DLD1 (cell line): ENCODE measurements around the gene CDH13.

Experiments
- in situ Hi-C: cut with HindIII; loops from 2 replicates; pipeline ENCODE4 v1.10.0; 2017; ENCODE audit warnings: low sequenced_read_pairs

CDH13 gene

DNA sequence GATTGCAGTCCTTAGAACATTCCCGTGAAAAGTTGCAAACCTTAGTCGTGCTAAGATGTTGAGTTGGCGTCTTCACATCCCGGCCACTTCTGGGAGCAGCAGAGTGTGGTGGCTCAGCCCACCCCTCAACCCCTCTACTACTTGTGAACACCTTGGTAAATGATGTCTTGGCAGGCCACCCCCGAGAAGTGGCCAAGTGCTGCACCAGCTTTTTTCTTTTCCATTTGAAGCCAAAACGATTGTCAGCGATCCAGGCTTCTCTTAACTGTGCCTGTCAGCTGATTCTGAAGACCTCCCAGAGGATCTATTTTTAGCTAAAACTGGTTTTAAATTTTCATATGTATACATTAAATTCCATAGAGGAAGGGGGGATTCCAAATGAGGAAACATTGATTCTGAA is 247.5 kb downstream of the CDH13 start:
- in situ Hi-C loops: no loop called here

DNA sequence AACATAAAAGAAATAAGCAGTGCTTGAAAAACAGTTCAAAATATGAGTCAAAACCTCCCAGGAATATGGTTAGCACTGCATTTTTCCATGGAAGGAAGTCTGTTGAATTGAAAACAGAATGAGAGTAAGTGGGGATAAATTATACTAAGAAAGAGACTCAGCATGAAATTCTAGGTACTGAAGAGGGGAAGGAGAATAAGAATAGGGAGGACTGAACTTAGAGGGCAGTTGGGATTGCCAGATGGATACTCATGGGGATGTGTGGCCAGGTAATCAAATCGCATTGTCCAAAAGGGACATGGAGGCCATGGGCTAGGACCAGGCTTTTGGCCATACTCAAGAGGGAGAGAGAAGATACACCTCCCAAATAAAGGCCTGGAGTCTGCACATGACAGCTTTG is 247.9 kb downstream of the CDH13 start:
- in situ Hi-C loops: no loop called here

DNA sequence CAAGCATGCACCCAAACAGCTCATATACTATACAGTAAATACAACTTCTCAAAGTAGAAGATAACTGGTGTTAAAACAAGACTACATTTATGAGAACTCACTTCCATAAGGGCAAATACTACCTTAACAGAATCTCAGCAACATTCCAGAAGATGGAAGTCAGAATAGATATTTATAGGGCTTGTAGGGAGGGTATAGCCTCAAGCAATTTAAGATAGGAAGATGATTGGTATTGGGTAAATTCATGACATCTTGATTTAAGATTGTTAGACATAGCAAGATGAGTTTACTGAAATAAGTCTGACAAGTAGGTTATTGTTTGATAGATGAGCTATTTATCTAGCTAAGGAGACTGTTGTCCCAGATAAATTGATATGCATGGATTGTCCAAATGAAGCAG is 250.2 kb downstream of the CDH13 start:
- in situ Hi-C loops: no loop called here

DNA sequence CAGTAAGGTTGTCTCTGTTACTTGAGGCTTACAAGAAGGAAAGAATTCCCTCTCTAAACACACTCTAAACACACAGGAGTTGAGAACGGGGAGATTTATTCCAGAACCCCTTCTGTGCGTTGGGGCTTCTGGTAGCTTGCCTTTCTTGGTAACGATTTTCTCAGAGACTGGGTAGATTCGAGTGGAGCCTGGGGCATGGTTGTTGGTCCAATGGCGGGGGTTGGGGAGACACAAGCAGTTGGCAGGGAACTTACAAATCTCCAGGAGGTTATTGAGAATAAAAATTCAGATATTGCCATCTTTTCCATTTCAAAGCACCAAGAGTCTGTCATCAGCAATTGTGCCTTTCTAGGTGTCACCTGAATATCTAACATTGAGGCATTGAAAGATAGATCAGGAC is 251.7 kb downstream of the CDH13 start:
- in situ Hi-C loops: no loop called here

DNA sequence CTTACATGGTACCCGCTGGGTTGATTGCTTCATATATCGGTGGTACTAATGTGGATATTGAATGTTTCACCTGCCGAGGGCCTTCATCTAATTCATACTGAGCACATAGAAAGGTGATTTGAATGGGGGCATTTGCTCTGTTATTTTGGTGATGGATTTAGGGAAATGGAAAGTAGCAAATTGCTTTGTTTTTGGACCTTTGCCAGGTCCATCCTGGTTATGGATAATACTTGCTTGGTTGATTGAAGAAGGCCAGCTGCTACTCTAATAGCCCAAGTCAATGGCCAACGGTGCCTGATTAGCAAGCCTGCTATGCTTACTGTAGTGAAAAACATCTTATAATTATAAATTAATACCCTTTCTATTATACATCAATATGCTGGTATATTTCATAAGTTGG is 253.6 kb downstream of the CDH13 start:
- in situ Hi-C loops: no loop called here

DNA sequence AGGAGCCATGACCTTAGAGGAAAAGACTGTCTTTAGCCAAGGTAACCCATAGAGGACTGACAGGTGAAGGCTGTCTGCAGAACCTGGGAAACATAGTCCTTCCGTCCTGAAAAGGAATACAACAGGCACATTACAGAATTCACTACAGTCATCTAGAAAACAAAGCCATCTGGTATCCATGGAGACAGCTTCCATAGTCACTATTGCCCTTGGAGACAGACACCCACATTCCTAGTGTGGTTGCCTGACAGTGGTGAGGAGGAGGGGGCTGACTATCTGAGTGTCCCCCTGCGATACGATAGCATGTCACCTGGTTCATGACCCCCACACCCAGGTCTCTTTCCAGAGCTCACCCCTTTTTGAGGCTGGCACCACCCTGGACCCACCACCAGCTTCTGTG is 254.7 kb downstream of the CDH13 start:
- in situ Hi-C loops: no loop called here

DNA sequence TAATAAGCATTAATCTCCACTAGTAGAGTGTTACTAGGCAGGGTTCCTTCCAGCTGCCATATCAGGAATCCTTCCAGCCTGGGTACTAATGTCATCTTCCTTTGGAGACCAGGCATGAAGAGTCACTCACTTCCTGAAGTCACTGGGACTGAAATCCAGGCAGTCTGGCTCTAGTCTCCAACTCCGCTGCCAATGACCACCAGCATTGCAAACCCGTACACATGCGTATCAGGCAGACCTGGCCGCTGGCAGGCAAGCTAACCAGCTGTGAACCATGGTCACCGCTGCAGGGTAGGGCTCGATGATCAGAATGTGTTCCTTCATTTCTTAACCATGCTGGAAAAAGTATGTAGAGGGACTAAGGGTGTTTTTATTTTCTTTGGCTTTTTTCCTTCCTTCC is 255.5 kb downstream of the CDH13 start:
- in situ Hi-C loops: no loop called here

DNA sequence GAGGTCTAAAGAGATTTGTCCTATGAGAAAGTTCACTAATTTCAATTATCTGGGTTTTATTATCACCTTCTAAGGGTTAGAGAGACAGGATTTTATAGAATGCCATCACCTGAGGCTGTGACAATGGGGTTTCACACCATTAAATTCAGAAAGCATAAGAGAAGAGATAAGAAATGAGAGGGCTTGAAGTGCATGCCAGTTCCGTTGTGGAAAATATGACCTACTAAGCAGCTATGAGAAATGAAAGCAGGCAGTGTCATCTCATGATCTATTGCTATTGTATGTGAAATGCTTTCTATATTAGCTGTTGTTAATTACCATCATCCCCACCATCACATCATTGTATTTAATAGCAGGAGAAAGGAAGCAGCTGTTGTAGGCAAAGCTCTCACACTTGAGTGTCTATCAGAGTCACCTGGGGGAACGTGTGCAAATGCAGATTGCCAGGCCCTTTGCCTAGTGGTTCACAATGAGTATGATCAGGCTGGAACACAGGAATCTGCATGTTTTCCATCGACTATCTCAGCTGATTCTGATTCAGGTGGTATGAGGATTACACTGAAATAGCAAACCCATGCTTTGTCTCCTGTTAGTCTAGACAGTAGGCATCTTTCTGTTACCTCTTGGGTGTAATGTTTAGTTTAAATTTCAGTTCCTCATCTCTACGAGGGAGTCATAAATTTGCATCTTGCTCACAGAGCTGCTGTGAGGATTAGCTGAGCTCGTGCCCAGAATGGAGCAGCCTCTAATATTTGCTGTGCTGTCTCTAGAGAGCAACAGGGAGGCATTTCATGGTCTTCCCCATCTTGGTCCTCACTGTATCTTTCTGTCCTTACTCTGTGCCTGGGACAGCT is 256.4 kb downstream of the CDH13 start:
- in situ Hi-C loops: no loop called here

DNA sequence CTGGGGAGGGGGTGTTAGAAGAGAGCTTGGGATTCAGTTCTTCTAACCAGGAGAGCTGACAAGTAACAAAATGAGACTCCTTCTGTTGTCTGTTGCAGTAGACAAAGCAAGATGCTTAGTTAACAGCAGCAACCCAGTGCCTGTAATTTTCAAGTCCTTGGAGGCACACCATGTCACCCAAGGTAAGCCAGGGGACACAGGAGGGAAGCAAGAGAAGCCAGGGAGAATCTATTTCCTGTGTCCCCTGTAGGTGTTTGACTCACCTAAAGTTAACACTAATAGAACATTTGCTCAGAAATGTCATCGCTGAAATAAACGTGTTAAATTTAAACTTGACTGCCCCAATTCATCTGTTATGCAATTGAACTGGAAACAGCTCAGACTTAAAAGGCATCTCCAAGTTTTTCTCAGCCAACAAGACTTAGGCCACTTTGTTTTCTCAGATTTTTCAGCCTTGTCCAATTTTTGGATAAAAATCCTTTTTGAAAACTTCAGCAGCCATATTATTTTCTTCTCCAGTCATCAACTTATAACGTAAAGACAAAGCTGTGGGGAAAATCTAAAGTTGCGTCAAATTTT is 257.6 kb downstream of the CDH13 start:
- in situ Hi-C loops: no loop called here

DNA sequence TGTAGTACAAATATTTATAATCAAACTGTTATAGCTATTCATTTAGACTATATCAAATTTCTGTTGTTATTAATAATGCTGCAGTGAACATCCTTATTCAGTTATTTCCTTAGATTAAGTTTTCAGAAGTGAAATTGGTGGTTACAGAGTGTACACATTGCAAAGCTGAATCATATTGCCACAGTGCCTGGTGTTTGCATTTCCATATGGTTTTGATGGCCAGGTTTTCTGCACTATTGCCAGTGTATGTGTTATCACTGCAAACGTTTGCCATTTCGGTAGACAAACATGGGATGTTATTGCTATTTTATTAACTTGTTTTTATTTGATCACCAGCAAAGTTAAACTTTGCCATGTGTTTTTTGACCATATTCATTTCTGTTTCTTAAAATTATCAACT is 259.4 kb downstream of the CDH13 start:
- in situ Hi-C loops: no loop called here

DNA sequence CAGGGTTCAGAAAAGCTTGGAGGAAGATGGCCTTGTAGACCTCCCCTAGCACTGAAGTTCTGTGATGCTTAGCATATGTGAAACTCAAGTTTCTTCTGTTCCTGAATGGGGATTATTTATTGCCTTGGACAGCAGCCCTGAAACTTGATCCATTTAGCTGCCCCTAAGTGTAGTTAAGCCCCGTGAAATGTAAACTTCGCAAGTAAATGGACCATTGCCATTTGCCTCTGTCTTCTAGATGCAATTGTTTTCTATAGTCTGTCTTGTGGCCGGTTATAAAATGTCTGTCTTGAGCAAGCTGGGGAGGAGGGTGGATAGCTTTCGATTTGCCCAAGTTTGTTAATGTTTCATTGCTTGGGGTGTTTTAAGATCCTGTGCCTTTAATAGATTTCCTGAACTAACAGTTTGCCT is 261.8 kb downstream of the CDH13 start:
- in situ Hi-C loops: no loop called here

DNA sequence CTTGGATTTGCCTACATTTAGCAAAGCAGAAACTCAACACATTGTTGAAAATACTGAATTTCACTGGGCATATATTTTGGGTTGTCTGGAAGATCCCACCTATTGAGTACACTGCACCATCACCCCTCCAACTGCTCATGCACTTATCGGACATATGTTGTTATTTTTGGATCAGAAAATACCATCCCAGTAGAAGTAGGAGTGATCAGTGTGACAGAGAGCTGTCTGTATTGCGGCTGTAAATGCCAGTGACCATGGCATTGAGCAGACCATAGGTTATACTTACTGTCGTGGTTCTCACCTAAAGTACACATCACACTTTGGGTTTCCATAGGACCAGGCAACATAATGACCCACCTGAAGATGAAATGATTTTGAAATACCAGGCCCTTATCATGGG is 264.7 kb downstream of the CDH13 start:
- in situ Hi-C loops: no loop called here

DNA sequence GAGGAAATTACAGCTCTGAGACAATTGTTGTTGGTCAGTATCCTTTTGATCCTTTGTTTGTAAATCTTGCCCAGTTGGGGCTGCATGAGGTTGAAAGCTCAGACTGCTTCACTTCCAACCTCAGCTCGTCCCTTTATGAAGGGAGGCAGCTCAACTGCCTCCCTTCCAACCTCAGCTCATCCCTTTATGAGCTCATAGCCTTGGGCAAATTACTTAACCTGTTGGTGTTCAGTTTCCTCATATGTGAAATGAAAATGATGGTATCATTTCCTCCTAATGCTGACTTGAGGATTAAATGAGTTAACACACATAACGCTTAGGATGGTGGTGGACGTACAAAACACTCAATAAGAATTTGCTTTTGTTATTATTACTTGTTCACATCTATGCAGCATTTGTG is 265.1 kb downstream of the CDH13 start:
- in situ Hi-C loops: no loop called here

DNA sequence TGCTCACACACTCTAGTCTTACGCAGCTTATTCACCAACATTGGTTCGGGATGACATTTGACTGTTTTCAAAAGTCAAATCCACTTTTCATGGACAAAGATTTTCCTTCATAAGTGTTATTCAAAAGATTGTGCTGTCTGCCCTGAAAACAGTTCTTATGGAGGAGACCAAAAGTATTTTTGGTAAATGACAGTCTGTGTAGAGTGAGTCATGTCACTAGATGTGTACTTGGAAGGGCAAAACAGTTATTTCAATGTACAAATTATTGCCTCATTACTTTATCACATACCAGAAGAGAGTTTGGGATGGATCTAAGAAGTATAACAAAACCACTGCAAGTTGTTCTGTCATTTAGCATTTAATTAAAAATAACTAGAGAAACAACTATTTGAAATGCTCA is 265.6 kb downstream of the CDH13 start:
- in situ Hi-C loops: no loop called here

DNA sequence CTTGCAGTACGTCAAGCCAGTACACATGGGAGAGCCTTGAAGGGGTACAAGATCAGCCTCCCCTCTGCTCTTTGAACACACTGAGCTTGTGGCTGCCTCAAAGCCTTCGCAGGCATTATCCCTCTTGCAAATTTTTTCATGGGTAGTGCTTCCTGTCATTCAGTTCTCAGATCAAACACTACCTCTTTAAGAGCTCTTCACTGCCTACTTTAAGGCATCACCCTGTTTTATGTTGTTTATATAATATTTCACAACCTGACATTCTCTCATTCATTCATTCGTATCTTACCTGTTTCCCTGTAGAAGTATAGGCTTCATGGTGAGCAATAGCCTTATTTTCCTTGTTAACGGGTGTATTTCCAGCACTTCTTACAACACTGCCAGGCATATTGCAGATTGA is 269.1 kb downstream of the CDH13 start:
- in situ Hi-C loops: no loop called here

DNA sequence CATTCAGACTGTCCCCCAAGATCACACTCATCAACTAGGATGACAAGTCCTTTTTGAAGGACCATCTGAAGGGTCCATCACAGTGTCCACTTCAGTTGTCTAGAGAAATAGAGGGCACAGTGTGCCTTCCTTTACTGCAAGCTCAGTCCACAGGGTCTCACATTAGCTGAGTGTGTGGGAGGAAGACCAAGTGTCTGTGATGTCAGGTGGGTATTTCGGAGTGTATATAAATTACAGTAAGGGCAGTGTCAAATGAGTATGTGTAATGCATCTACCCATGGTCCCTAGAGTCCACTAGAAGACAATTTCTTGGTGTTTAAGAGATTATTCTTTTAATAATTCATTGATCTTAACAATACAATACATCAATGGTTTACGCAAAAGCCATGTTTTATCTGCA is 272.2 kb downstream of the CDH13 start:
- in situ Hi-C loops: no loop called here

DNA sequence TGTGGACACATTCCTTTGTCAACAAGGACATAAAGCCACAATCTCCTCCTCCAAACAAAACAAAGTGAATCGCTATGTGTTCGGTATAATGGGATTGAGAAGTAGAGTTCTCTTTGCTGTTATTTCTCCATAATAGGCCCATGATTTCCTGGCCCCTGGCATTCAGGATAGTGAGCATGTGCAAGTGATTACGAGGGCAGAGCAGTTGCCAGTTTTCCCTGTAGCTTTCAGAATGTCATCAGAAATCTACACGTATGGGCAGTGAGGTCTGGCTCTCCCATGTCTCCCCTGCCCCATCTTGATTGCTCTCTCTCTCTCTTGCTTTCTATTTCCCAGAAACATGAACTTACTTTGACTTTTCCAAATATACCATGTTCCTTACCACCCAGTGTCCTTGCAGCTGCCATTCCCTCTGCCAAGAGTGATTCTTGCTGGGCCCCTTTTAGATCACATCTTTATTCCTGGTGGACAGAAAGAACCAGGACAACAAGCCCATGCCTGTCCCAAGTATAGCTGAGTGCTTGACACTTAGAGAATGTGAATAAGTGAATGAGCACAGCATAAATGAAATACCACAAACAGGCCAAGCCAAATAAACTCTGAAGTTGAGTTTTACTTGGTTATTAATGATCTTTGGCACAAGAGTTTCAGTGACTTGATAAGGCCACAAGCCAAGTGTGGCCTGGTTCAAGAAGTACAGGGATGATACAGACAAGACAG is 273.1 kb downstream of the CDH13 start:
- in situ Hi-C loops: no loop called here

DNA sequence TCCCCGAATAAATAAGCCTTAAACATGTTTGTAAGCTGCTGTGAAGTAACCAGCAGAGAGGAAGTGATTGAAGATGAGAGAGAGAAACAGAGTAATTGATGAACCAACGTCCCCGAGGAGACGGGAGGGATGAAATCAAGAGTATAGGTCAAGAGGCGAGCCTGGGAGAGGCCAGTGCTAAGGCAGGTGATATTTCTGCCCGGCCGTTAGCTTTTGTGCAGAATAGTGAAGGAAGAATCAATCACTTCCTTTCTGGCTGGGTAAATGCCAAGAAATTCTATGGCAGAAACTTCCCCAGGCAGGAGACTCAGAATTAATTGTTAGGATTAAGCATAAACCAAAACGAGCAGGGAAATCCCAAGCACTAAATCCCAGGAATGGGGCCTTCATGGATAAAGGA is 273.8 kb downstream of the CDH13 start:
- in situ Hi-C loops: no loop called here

DNA sequence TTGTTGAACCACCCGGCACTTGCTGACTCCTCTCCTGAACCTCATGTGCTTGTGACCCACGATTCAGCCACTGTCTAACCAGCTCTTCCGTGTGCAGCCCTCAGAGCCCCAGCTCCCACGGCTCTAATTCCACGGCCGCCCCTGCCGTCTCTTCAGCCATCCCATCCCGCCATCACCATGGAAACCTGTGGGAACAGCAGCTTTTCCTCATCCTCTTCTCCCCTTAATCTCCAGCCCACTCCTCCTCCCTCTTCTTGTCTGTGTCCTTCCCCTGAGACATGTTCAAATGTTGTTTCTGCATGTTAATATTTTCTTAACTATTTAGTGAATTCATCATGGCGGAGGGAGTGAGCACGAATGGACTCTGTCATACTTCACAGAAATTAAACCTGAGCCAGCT is 285.2 kb downstream of the CDH13 start:
- in situ Hi-C loops: no loop called here

DNA sequence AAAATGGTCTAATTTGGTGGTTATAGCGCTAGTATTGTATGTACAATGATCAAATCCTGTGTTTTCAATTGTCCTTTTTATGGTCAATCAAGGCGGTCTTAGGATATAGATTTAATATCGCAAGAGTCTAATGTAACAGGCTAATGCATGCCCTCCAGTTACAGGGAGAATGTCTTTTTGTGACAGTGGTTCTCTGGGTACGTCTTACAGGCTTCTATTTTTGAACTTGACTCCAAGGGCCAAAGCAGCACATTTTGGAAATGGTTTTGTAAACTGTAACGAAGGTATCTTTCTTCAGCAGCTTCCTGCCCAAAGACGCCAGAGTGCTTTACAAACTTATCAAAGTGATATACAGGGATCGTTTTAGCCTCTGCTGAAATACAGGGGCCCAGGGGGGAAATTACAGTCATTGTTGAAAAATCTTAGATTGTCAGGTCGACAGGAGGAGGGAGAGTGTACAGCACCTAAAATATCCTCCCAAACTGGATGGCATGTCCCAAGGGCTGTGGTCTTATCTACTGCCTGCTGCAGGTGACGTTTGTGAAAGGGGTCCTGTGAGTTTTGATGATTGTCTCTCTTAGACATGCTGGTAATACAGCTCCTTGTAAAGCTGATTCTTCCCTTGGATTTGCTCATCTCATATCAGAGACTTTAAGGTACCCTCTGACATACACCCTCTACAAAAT is 288.5 kb downstream of the CDH13 start:
- in situ Hi-C loops: no loop called here

DNA sequence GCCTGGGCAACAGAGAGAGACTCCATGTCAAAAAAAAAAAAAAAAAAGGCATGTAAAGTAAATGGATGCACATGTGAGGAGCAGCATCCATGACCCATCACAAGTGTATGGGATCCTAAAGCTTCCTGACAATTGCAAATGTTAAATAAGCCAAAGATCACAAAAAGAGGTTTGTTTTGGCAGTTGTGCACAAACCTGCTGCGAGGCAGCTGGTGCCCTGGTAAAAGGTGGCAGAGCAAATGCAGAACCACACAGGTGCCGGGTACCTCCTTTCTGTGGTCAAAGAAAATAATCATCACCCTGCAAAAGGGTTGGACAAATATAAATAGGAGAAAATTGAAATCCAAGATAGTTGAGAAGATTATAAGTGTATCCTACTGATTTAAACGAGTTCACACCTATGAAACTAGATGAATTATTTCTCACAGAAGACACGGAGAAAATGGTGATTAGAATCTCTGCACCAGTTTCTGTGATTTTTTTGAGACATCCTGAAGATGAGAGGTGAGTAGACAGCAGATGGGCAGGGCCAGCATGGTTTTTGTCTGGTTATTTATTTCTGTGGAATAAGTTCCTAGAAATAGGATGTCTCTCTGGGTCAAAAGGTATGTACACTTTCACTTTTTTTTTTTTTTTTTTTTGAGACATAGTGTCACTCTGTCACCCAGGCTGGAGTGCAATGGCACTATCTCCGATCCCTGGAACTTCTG is 291.3 kb downstream of the CDH13 start:
- in situ Hi-C loops: no loop called here
